Choroid plexus epithelial cell (primary cell): ENCODE data around the gene EXTL1.
A peak's percentile ranks its signal among the peaks of the same experiment; 100 is the strongest.
"Not testable (repeated sequence)": the region's sequence is repeated elsewhere in the genome, so short reads cannot be mapped to it uniquely, and the experiment has no call there.

Experiments
- DNase-seq: peaks from one replicate; pipeline ENCODE4 v3.0.0-alpha.2; 2010; ENCODE audit warnings: low read depth
- H3K4me3 ChIP-seq: 2 replicates; pipeline ENCODE4 v1.5.1; 2011; ENCODE audit warnings: low read depth, mild to moderate bottlenecking, control low read depth, low read length, moderate library complexity
- TF ChIP-seq, protein P1 (sequence below): conservative IDR thresholded peaks from 2 replicates; pipeline ENCODE4 v1.5.1; 2011; ENCODE audit warnings: low read depth, mild to moderate bottlenecking, control low read depth, inconsistent platforms, low read length, moderate library complexity

EXTL1 gene

GRCh38 chr1:25985670-25986069, 35.9 kb upstream of the EXTL1 start:
- DNase-seq, result no peak
- no peak overlapping the region for H3K4me3 ChIP-seq
- TF ChIP-seq, protein P1, sequence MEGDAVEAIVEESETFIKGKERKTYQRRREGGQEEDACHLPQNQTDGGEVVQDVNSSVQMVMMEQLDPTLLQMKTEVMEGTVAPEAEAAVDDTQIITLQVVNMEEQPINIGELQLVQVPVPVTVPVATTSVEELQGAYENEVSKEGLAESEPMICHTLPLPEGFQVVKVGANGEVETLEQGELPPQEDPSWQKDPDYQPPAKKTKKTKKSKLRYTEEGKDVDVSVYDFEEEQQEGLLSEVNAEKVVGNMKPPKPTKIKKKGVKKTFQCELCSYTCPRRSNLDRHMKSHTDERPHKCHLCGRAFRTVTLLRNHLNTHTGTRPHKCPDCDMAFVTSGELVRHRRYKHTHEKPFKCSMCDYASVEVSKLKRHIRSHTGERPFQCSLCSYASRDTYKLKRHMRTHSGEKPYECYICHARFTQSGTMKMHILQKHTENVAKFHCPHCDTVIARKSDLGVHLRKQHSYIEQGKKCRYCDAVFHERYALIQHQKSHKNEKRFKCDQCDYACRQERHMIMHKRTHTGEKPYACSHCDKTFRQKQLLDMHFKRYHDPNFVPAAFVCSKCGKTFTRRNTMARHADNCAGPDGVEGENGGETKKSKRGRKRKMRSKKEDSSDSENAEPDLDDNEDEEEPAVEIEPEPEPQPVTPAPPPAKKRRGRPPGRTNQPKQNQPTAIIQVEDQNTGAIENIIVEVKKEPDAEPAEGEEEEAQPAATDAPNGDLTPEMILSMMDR, result no peak

DNA sequence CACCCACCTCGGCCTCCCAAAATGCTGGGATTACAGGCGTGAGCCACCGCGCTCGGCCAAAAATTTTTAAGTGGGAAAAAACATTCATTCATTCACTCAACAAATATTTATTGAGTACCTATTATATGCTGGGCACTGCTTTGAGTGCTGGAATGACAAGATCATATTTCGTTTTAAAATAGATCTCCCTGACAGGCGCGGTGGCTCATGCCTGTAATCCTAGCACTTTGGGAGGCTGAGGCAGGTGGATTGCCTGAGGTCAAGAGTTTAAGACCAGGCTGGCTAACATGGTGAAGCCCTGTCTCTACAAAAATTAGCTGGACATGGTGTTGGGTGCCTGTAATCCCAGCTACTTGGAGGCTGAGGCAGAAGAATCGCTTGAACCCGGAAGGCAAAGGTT, 34.8 kb upstream of the EXTL1 start:
- H3K4me3 ChIP-seq, DNase-seq: not testable (repeated sequence)

DNA sequence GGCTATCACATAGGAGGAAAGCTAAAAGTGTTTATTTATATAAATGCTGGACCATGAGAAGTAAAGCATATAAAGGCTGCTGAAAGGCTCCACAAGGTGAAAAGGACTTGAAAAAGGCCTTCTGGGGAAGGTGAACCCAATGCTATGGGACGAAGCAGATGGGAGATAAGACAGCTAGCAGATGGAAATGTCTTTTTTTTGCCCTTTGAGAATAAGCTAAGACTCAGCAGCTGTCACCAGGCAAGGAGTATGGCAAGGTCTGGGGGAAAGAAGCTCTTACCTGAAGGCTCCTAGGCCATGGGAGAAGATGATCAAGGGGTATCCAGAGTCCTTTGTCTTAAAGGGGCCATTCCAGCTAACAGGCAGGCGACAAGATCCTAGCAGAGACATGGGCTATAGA, 33.6 kb upstream of the EXTL1 start:
- no peak overlapping the region for H3K4me3 ChIP-seq
- TF ChIP-seq, protein P1, result no peak
- no peak for DNase-seq

DNA sequence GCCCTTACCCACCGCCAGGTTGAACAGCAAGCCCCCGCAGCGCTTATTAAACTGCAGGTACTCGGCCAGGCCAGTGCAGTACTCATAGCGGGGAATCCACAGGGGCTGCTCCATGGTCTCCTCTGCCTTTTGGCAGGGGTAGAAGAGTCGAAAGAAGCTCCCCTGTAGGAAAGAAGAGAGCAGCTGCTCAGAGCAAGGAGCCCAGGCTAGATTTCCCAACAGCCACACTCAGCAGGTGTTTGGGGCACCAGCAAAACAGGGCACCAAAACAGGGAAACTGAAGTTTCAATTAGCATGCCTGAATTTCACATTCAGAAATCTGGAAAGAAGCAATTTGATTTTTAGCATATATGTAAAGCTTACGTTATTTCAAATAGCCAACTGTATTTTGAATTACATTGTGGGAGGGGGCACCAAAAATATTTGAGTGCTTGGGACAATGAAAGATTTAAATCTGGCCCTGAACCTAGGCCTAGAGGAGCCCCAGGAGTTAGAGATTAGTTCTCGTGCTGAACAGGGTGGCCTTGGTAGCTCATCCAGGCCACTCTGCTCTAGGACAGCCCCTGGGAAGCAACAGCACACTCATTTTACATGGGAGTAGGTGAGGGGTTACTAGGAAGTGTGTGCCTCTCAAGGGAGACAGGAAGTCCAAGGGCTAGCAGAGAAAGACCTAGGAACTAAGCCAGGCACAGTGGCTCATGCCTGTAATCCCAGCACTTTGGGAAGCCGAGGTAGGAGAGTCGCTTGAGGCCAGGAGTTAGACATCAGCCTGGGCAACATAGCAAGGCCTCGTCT, 31.9 kb upstream of the EXTL1 start:
- peak; percentile 12 for DNase-seq
- H3K4me3 ChIP-seq, result no peak overlapping the region
- TF ChIP-seq, protein P1, result no peak

- TF ChIP-seq, protein P1, result no peak
- H3K4me3 ChIP-seq, result no peak overlapping the region
- DNase-seq, result no peak
Observed at GRCh38 chr1:25990251-25990650, 31.3 kb upstream of the EXTL1 start.

DNA sequence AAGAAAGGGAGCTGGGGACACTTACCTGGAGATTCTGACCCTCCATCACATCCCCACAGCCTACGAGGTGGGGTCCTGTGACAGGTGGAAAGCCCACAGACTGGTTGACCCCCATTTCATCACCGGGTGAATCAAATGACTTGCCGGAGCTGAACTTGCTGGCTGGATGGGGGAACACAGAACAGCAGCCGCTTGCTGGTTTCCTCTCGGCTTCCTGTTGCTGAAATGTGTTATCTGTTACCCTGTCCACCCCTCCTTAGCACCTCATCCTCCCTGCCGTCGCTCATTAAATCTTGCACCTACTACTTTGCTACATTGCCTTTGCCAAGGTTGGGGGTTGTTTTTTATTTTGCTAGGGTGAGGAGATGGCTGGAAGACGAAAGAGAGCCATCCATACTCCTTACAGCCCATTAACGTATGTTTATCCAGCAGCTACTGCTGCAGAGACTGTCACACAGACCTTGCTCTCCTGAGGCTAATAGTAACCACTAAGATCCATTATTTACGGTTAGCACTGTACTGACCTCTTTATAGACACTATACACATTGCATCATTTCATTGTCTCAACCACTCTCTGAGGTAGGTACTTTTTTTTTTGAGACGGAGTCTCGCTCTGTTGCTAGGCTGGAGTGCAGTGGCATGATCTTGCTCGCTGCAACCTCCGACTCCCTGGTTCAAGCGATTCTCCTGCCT, 30.7 kb upstream of the EXTL1 start:
- DNase-seq, result no peak
- TF ChIP-seq, protein P1, result no peak
- H3K4me3 ChIP-seq, result no peak overlapping the region

- DNase-seq, result peak; percentile 68
Observed at GRCh38 chr1:25991937-25992688, 29.5 kb upstream of the EXTL1 start.

More at GRCh38 chr1:25991937-25992688, 29.5 kb upstream of the EXTL1 start:
- TF ChIP-seq, protein P1, result no peak
- no peak overlapping the region for H3K4me3 ChIP-seq
